ENCODE data around the gene TMEM269.
"Not testable (repeated sequence)": the region's sequence is repeated elsewhere in the genome, so short reads cannot be mapped to it uniquely, and the experiment has no call there.

TMEM269 gene

DNA sequence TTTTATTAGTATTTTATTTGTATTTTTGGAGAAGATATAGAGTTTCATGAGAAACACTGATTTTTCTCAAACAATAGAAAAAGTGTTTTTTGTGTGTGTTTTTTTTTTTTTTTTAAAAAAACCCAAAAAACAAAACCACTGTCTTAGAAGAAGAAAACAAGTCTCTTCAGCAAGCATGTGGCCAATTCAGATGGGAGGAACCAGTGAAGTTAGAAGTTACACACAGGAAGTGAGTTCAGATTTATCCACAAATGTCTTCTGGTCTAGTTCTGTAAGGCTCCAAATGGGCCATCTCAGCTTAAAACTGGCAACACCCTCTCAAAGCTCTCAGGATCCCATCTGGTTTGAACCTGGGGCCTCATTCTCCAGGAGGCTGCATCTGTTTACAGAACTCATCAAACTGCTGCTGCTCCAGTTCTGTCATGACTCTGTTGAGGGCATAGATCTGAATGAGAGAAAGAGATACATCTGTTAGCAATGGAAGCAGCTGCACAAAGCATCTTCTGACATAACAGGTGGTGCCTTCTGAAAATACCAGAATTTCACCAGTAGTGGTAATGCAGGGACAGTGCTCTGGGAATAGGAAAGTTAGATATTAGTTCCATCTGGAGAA lies 22.4 kb downstream of the TMEM269 start:
- H3K4me3 ChIP-seq (ENCODE audit: low read depth, low read length), result no peak overlapping the region
- H3K9me3 ChIP-seq (ENCODE audit: insufficient read depth, low read depth, low read length), result no peaks in the 10 kb centered on the region
- no peak for DNase-seq
- H3K18ac ChIP-seq (ENCODE audit: low read length), result no peak overlapping the region
- H2BK120ac ChIP-seq (ENCODE audit: insufficient read depth, low read length, poor library complexity), result no peak overlapping the region
- H3K4ac ChIP-seq (ENCODE audit: low read depth, low read length), result no peak overlapping the region
- H4K12ac ChIP-seq (ENCODE audit: low read depth, low read length), result no peak overlapping the region
- no peak overlapping the region for H4K91ac ChIP-seq (ENCODE audit: low read depth, low read length)
- no peak overlapping the region for H3K23ac ChIP-seq (ENCODE audit: low read length)
- no peak overlapping the region for H2AFZ ChIP-seq (ENCODE audit: insufficient read depth, low read length, poor library complexity)
- H3K14ac ChIP-seq (ENCODE audit: low read length), result no peak overlapping the region
- H3K9ac ChIP-seq (ENCODE audit: low read length), result no peak overlapping the region
- no peaks in the 10 kb centered on the region for H3K27me3 ChIP-seq (ENCODE audit: insufficient read depth, low read length)
- H3K4me2 ChIP-seq (ENCODE audit: low read length), result no peak overlapping the region
- H2BK12ac ChIP-seq (ENCODE audit: low read length), result no peak overlapping the region
- no peak overlapping the region for H4K8ac ChIP-seq (ENCODE audit: low read depth, low read length)
- no peak overlapping the region for H3K27ac ChIP-seq (ENCODE audit: low read depth, low read length)
- H2BK5ac ChIP-seq (ENCODE audit: low read depth, low read length, poor library complexity), result no peak overlapping the region
- peaks cover 0 to 2% of the 10 kb centered on the region in 2 experiments for H3K36me3 ChIP-seq (ENCODE audit: control insufficient read depth in 1 of 2, insufficient read depth in 2 of 2, low read length in 2 of 2)
- H2AK5ac ChIP-seq (ENCODE audit: low read length), result no peak overlapping the region
- H3K4me1 ChIP-seq (ENCODE audit: control insufficient read depth in 1 of 2, insufficient read depth in 2 of 2, low read length in 2 of 2), result peaks cover 0 to 6% of the 10 kb centered on the region in 2 experiments
- no peaks in the 10 kb centered on the region for H3K79me2 ChIP-seq (ENCODE audit: control insufficient read depth, insufficient read depth, low read length, poor library complexity)
- no peaks in the 10 kb centered on the region for H3K79me1 ChIP-seq (ENCODE audit: low read length)

GRCh38 chr1:42814815-42815214 lies 30.0 kb downstream of the TMEM269 start:
- not testable (repeated sequence) for H3K18ac ChIP-seq (ENCODE audit: low read length); H3K23ac ChIP-seq (ENCODE audit: low read length); H4K12ac ChIP-seq (ENCODE audit: low read depth, low read length); H2BK120ac ChIP-seq (ENCODE audit: insufficient read depth, low read length, poor library complexity); H3K79me1 ChIP-seq (ENCODE audit: low read length); H3K4ac ChIP-seq (ENCODE audit: low read depth, low read length); H4K91ac ChIP-seq (ENCODE audit: low read depth, low read length); H3K4me2 ChIP-seq (ENCODE audit: low read length); H3K9me3 ChIP-seq (ENCODE audit: insufficient read depth, low read depth, low read length); H3K14ac ChIP-seq (ENCODE audit: low read length); H2BK5ac ChIP-seq (ENCODE audit: low read depth, low read length, poor library complexity); H2AFZ ChIP-seq (ENCODE audit: insufficient read depth, low read length, poor library complexity); H3K9ac ChIP-seq (ENCODE audit: low read length); H4K8ac ChIP-seq (ENCODE audit: low read depth, low read length); DNase-seq; H3K4me3 ChIP-seq (ENCODE audit: low read depth, low read length); H3K36me3 ChIP-seq (ENCODE audit: control insufficient read depth in 1 of 2, insufficient read depth in 2 of 2, low read length in 2 of 2); H3K79me2 ChIP-seq (ENCODE audit: control insufficient read depth, insufficient read depth, low read length, poor library complexity); H2BK12ac ChIP-seq (ENCODE audit: low read length); H3K4me1 ChIP-seq (ENCODE audit: control insufficient read depth in 1 of 2, insufficient read depth in 2 of 2, low read length in 2 of 2); H3K27me3 ChIP-seq (ENCODE audit: insufficient read depth, low read length); H3K27ac ChIP-seq (ENCODE audit: low read depth, low read length); H2AK5ac ChIP-seq (ENCODE audit: low read length)
- WGBS (ENCODE audit: extremely low coverage, insufficient coverage, insufficient read length), result no CpG with 5 or more reads among the region's 3 CpGs

GRCh38 chr1:42815941-42816584 lies 31.3 kb downstream of the TMEM269 start:
- no peaks in the 10 kb centered on the region for H3K9me3 ChIP-seq (ENCODE audit: insufficient read depth, low read depth, low read length)
- no peak overlapping the region for H3K4ac ChIP-seq (ENCODE audit: low read depth, low read length)
- H3K9ac ChIP-seq (ENCODE audit: low read length), result peak overlapping the region; percentile 25
- H3K4me3 ChIP-seq (ENCODE audit: low read depth, low read length), result no peak overlapping the region
- no CpG with 5 or more reads among the region's 7 CpGs for WGBS (ENCODE audit: extremely low coverage, insufficient coverage, insufficient read length)
- H3K4me2 ChIP-seq (ENCODE audit: low read length), result peak overlapping the region; percentile 75
- H3K27ac ChIP-seq (ENCODE audit: low read depth, low read length), result peak overlapping the region; percentile 83
- peak overlapping the region; percentile 49 for H2AK5ac ChIP-seq (ENCODE audit: low read length)
- no peak overlapping the region for H3K14ac ChIP-seq (ENCODE audit: low read length)
- H3K36me3 ChIP-seq (ENCODE audit: control insufficient read depth in 1 of 2, insufficient read depth in 2 of 2, low read length in 2 of 2), result no peaks in the 10 kb centered on the region
- peaks cover 8% of the 10 kb centered on the region in 2 experiments for H3K4me1 ChIP-seq (ENCODE audit: control insufficient read depth in 1 of 2, insufficient read depth in 2 of 2, low read length in 2 of 2)
- peak overlapping the region; percentile 0 for H4K91ac ChIP-seq (ENCODE audit: low read depth, low read length)
- H3K79me1 ChIP-seq (ENCODE audit: low read length), result peaks cover 6% of the 10 kb centered on the region
- H3K23ac ChIP-seq (ENCODE audit: low read length), result no peak overlapping the region
- no peak overlapping the region for H2BK12ac ChIP-seq (ENCODE audit: low read length)
- peak overlapping the region; percentile 18 for H4K8ac ChIP-seq (ENCODE audit: low read depth, low read length)
- no peaks in the 10 kb centered on the region for H3K27me3 ChIP-seq (ENCODE audit: insufficient read depth, low read length)
- no peak for DNase-seq
- peak overlapping the region; percentile 6 for H2BK5ac ChIP-seq (ENCODE audit: low read depth, low read length, poor library complexity)
- H2AFZ ChIP-seq (ENCODE audit: insufficient read depth, low read length, poor library complexity), result no peak overlapping the region
- no peak overlapping the region for H3K18ac ChIP-seq (ENCODE audit: low read length)
- H4K12ac ChIP-seq (ENCODE audit: low read depth, low read length), result no peak overlapping the region
- no peak overlapping the region for H2BK120ac ChIP-seq (ENCODE audit: insufficient read depth, low read length, poor library complexity)
- peaks cover 7% of the 10 kb centered on the region for H3K79me2 ChIP-seq (ENCODE audit: control insufficient read depth, insufficient read depth, low read length, poor library complexity)

- Histone ChIP-seq H2BK12ac (ENCODE audit: low read length) (peak within 1 kb of the TSS; percentile 51), H3K4me3 (ENCODE audit: low read depth, low read length) (peak within 1 kb of the TSS; percentile 94)
- WGBS (ENCODE audit: extremely low coverage, insufficient coverage, insufficient read length), result no CpG with 5 or more reads among the region's 66 CpGs
Measured at GRCh38 chr1:42816585-42817439, 32.0 kb downstream of the TMEM269 start, which contains the start of the genes ERMAP and SVBP. Gene ERMAP, plus strand, starts transcription at chr1:42817122. Its CDS starts 13,327 bp downstream, at chr1:42830449. Gene SVBP, minus strand, starts transcription at chr1:42817397. Its CDS starts 853 bp downstream, at chr1:42816544.

More at GRCh38 chr1:42816585-42817439, 32.0 kb downstream of the TMEM269 start, which contains the start of the genes ERMAP and SVBP:
- Histone ChIP-seq H2BK5ac (ENCODE audit: low read depth, low read length, poor library complexity) (peak within 1 kb of the TSS; percentile 93), H3K4me1 (ENCODE audit: control insufficient read depth in 1 of 2, insufficient read depth in 2 of 2, low read length in 2 of 2) (peaks cover 8% of the 10 kb centered on the region in 2 experiments), H3K4ac (ENCODE audit: low read depth, low read length) (peak within 1 kb of the TSS; percentile 92), H2AK5ac (ENCODE audit: low read length) (peak within 1 kb of the TSS; percentile 80), H3K23ac (ENCODE audit: low read length) (no peak within 1 kb of the TSS), H3K18ac (ENCODE audit: low read length) (peak within 1 kb of the TSS; percentile 92), H2BK120ac (ENCODE audit: insufficient read depth, low read length, poor library complexity) (peak within 1 kb of the TSS; percentile 97), H3K79me1 (ENCODE audit: low read length) (peaks cover 6% of the 10 kb centered on the region), H3K4me2 (ENCODE audit: low read length) (peak within 1 kb of the TSS; percentile 75), H4K12ac (ENCODE audit: low read depth, low read length) (peak within 1 kb of the TSS; percentile 87), H3K36me3 (ENCODE audit: control insufficient read depth in 1 of 2, insufficient read depth in 2 of 2, low read length in 2 of 2) (no peaks in the 10 kb centered on the region), H4K8ac (ENCODE audit: low read depth, low read length) (peak within 1 kb of the TSS; percentile 97), H3K27me3 (ENCODE audit: insufficient read depth, low read length) (no peaks in the 10 kb centered on the region), H3K9me3 (ENCODE audit: insufficient read depth, low read depth, low read length) (no peaks in the 10 kb centered on the region), H2AFZ (ENCODE audit: insufficient read depth, low read length, poor library complexity) (peak within 1 kb of the TSS; percentile 91), H4K91ac (ENCODE audit: low read depth, low read length) (peak within 1 kb of the TSS; percentile 88), H3K79me2 (ENCODE audit: control insufficient read depth, insufficient read depth, low read length, poor library complexity) (peaks cover 7% of the 10 kb centered on the region), H3K9ac (ENCODE audit: low read length) (peak within 1 kb of the TSS; percentile 99), H3K14ac (ENCODE audit: low read length) (peak within 1 kb of the TSS; percentile 90), H3K27ac (ENCODE audit: low read depth, low read length) (peak within 1 kb of the TSS; percentile 100)
- DNase-seq, result peak; percentile 85 to 96
